Measurements from ENCODE around the gene SBF2.
"Not testable (repeated sequence)": the region's sequence is repeated elsewhere in the genome, so short reads cannot be mapped to it uniquely, and the experiment has no call there.

Gene SBF2

DNA sequence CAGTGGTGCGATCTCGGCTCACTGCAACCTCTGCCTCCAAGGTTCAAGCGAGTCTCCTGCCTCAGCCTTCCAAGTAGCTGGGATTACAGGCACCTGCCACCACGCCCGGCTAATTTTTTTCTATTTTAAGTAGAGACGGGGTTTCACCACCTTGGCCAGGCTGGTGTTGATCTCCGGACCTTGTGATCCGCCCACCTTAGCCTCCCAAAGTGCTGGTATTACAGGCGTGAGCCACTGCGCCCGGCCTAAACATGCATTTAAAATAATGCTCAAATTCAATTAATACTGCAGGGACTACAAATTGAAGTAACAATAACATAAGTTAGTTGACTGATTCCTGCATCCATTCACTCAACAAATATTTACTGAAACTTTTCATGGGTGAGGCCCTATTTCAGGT is 354.9 kb downstream of the SBF2 start:
- H3K14ac ChIP-seq (ENCODE audit: low read length) = not testable (repeated sequence)

DNA sequence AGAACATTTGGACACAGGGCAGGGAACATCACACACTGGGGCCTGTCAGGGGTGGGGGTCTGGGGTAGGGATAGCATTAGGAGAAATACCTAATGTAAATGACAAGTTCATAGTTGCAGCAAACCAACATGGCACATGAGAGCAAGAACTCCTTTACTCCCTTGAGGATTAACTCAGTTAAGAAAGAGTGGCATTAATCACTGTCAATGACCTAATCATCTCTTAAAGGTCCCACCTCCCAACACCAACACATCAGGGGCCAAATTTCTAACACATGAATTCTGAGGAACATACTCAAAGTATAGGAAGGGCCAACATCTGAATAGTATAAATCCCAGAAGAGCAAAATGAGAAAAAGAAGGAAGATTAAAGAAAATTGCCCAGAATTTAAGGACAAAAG is 357.3 kb downstream of the SBF2 start:
- Histone ChIP-seq H3K27me3 (ENCODE audit: control insufficient read depth in 3 of 3, insufficient read depth in 3 of 3, low read depth in 1 of 3, low read length in 3 of 3) (no peaks in the 10 kb centered on the region), H3K27ac (replicated peaks; ENCODE audit: low read length) (no peak overlapping the region), H2BK5ac (ENCODE audit: low read length) (no peak overlapping the region), H4K8ac (ENCODE audit: low read depth, low read length) (no peak overlapping the region), H3K23ac (ENCODE audit: low read depth, low read length, poor library complexity) (no peak overlapping the region), H3K18ac (ENCODE audit: low read length) (no peak overlapping the region), H4K91ac (ENCODE audit: low read depth, low read length, poor library complexity) (no peak overlapping the region), H3K4me3 (ENCODE audit: low read length in 2 of 2) (no peak overlapping the region), H3K4me1 (ENCODE audit: control insufficient read depth in 2 of 2, insufficient read depth in 1 of 2, low read depth in 1 of 2, low read length in 2 of 2) (no peaks in the 10 kb centered on the region), H3K4ac (ENCODE audit: low read length) (no peak overlapping the region), H2AFZ (ENCODE audit: low read length) (no peak overlapping the region), H2BK120ac (ENCODE audit: low read depth, low read length) (no peak overlapping the region), H2AK5ac (ENCODE audit: low read depth, low read length) (no peak overlapping the region), H3K9ac (ENCODE audit: low read depth, low read length, poor library complexity) (no peak overlapping the region), H2BK15ac (ENCODE audit: low read length) (no peak overlapping the region), H3K9me3 (replicated peaks in 1 of 2; ENCODE audit: control insufficient read depth in 2 of 2, insufficient read depth in 1 of 2, low read depth in 1 of 2, low read length in 2 of 2) (no peaks in the 10 kb centered on the region), H3K4me2 (ENCODE audit: insufficient read depth, low read length, poor library complexity, severe bottlenecking) (no peak overlapping the region), H3K36me3 (replicated peaks in 1 of 2; ENCODE audit: control insufficient read depth in 2 of 2, insufficient read depth in 2 of 2, low read length in 2 of 2) (no peaks in the 10 kb centered on the region), H3K14ac (ENCODE audit: low read length) (no peak overlapping the region), H2BK12ac (ENCODE audit: low read length) (no peak overlapping the region), H3K79me1 (ENCODE audit: low read depth, low read length) (no peaks in the 10 kb centered on the region)
- DNase-seq (ENCODE audit: low spot score) = no peak

More for the DNA sequence above, 354.9 kb downstream of the SBF2 start:
- H3K4me1 ChIP-seq (ENCODE audit: control insufficient read depth in 2 of 2, insufficient read depth in 1 of 2, low read depth in 1 of 2, low read length in 2 of 2); DNase-seq (ENCODE audit: low spot score); H4K8ac ChIP-seq (ENCODE audit: low read depth, low read length); H2BK15ac ChIP-seq (ENCODE audit: low read length); H3K27ac ChIP-seq (replicated peaks; ENCODE audit: low read length); H2BK12ac ChIP-seq (ENCODE audit: low read length); H3K36me3 ChIP-seq (replicated peaks in 1 of 2; ENCODE audit: control insufficient read depth in 2 of 2, insufficient read depth in 2 of 2, low read length in 2 of 2); H3K4ac ChIP-seq (ENCODE audit: low read length); H4K91ac ChIP-seq (ENCODE audit: low read depth, low read length, poor library complexity); H3K4me3 ChIP-seq (ENCODE audit: low read length in 2 of 2); H3K23ac ChIP-seq (ENCODE audit: low read depth, low read length, poor library complexity); H3K9ac ChIP-seq (ENCODE audit: low read depth, low read length, poor library complexity); H2AFZ ChIP-seq (ENCODE audit: low read length); H3K4me2 ChIP-seq (ENCODE audit: insufficient read depth, low read length, poor library complexity, severe bottlenecking); H3K79me1 ChIP-seq (ENCODE audit: low read depth, low read length); H3K27me3 ChIP-seq (ENCODE audit: control insufficient read depth in 3 of 3, insufficient read depth in 3 of 3, low read depth in 1 of 3, low read length in 3 of 3); H3K9me3 ChIP-seq (replicated peaks in 1 of 2; ENCODE audit: control insufficient read depth in 2 of 2, insufficient read depth in 1 of 2, low read depth in 1 of 2, low read length in 2 of 2); H2BK5ac ChIP-seq (ENCODE audit: low read length); H2BK120ac ChIP-seq (ENCODE audit: low read depth, low read length); H3K18ac ChIP-seq (ENCODE audit: low read length); H2AK5ac ChIP-seq (ENCODE audit: low read depth, low read length): not testable (repeated sequence)
- WGBS, 2 donors (ENCODE audit: extremely low coverage in 2 of 2, insufficient read length in 2 of 2, insufficient replicate concordance in 1 of 2) = no CpG with 5 or more reads among the region's 11 CpGs

DNA sequence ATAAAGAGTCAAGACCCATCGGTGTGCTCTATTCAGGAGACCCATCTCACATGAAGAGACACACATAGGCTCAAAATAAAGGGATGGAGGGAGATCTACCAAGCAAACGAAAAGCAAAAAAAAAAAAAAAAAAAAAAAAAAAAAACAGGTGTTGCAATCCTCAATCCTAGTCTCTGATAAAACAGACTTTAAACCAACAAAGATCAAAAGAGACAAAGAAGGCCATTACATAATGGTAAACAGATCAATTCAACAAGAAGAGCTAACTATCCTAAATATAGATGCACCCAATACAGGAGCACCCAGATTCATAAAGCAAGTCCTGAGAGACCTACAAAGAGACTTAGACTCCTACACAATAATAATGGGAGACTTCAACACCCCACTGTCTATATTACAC is 361.2 kb downstream of the SBF2 start:
- not testable (repeated sequence) for H2BK12ac ChIP-seq (ENCODE audit: low read length); H4K8ac ChIP-seq (ENCODE audit: low read depth, low read length); H3K9me3 ChIP-seq (replicated peaks in 1 of 2; ENCODE audit: control insufficient read depth in 2 of 2, insufficient read depth in 1 of 2, low read depth in 1 of 2, low read length in 2 of 2); H3K23ac ChIP-seq (ENCODE audit: low read depth, low read length, poor library complexity); H3K18ac ChIP-seq (ENCODE audit: low read length); H3K79me1 ChIP-seq (ENCODE audit: low read depth, low read length); H4K91ac ChIP-seq (ENCODE audit: low read depth, low read length, poor library complexity); H2AK5ac ChIP-seq (ENCODE audit: low read depth, low read length); DNase-seq (ENCODE audit: low spot score); H3K4me1 ChIP-seq (ENCODE audit: control insufficient read depth in 2 of 2, insufficient read depth in 1 of 2, low read depth in 1 of 2, low read length in 2 of 2); H3K27ac ChIP-seq (replicated peaks; ENCODE audit: low read length); H2AFZ ChIP-seq (ENCODE audit: low read length); H3K4me2 ChIP-seq (ENCODE audit: insufficient read depth, low read length, poor library complexity, severe bottlenecking); H2BK15ac ChIP-seq (ENCODE audit: low read length); H3K36me3 ChIP-seq (replicated peaks in 1 of 2; ENCODE audit: control insufficient read depth in 2 of 2, insufficient read depth in 2 of 2, low read length in 2 of 2); H3K14ac ChIP-seq (ENCODE audit: low read length); H3K4me3 ChIP-seq (ENCODE audit: low read length in 2 of 2); H3K4ac ChIP-seq (ENCODE audit: low read length); H3K27me3 ChIP-seq (ENCODE audit: control insufficient read depth in 3 of 3, insufficient read depth in 3 of 3, low read depth in 1 of 3, low read length in 3 of 3); H3K9ac ChIP-seq (ENCODE audit: low read depth, low read length, poor library complexity); H2BK5ac ChIP-seq (ENCODE audit: low read length); H2BK120ac ChIP-seq (ENCODE audit: low read depth, low read length)
- no CpG with 5 or more reads among the region's 2 CpGs for WGBS, 2 donors (ENCODE audit: extremely low coverage in 2 of 2, insufficient read length in 2 of 2, insufficient replicate concordance in 1 of 2)

DNA sequence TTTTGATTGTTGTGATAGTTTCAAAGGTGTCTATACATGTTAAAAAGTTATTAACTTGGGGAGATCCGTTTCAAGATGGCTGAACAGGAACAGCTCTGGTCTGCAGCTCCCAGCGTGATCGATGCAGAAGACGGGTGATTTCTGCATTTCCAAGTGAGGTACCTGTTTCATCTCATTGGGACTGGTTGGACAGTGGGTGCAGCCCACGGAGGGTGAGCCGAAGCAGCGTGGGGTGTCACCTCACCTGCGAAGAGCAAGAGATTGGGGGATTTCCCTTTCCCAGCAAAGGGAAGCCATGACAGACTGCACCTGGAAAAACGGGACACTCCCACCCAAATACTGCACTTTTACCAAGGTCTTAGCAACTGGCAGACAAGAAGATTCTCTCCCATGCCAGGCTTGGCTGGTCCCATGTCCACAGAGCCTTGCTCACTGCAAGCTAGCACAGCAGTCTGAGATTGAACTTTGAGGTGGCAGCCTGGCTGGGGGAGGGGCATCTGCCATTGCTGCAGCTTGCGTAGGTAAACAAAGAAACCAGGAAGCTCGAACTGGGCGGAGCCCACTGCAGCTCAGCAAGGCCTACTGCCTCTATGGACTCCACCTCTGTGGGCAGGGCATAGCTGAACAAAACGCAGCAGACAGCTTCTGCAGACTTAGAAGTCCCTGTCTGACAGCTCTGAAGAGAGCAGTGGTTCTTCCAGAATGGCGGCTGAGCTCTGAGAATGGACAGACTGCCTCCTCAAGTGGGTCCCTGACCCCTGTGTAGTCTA is 363.3 kb downstream of the SBF2 start:
- H4K8ac ChIP-seq (ENCODE audit: low read depth, low read length); H3K36me3 ChIP-seq (replicated peaks in 1 of 2; ENCODE audit: control insufficient read depth in 2 of 2, insufficient read depth in 2 of 2, low read length in 2 of 2); H3K23ac ChIP-seq (ENCODE audit: low read depth, low read length, poor library complexity); H3K4me2 ChIP-seq (ENCODE audit: insufficient read depth, low read length, poor library complexity, severe bottlenecking); H3K4ac ChIP-seq (ENCODE audit: low read length); H2BK5ac ChIP-seq (ENCODE audit: low read length); H2BK12ac ChIP-seq (ENCODE audit: low read length); H3K18ac ChIP-seq (ENCODE audit: low read length); H3K9me3 ChIP-seq (replicated peaks in 1 of 2; ENCODE audit: control insufficient read depth in 2 of 2, insufficient read depth in 1 of 2, low read depth in 1 of 2, low read length in 2 of 2); H2BK120ac ChIP-seq (ENCODE audit: low read depth, low read length); H3K4me1 ChIP-seq (ENCODE audit: control insufficient read depth in 2 of 2, insufficient read depth in 1 of 2, low read depth in 1 of 2, low read length in 2 of 2); H2BK15ac ChIP-seq (ENCODE audit: low read length); H3K4me3 ChIP-seq (ENCODE audit: low read length in 2 of 2); H3K79me1 ChIP-seq (ENCODE audit: low read depth, low read length); H2AK5ac ChIP-seq (ENCODE audit: low read depth, low read length); H3K14ac ChIP-seq (ENCODE audit: low read length); DNase-seq (ENCODE audit: low spot score); H2AFZ ChIP-seq (ENCODE audit: low read length); H4K91ac ChIP-seq (ENCODE audit: low read depth, low read length, poor library complexity); H3K27ac ChIP-seq (replicated peaks; ENCODE audit: low read length); H3K27me3 ChIP-seq (ENCODE audit: control insufficient read depth in 3 of 3, insufficient read depth in 3 of 3, low read depth in 1 of 3, low read length in 3 of 3); H3K9ac ChIP-seq (ENCODE audit: low read depth, low read length, poor library complexity): not testable (repeated sequence)
- no CpG with 5 or more reads among the region's 14 CpGs for WGBS, 2 donors (ENCODE audit: extremely low coverage in 2 of 2, insufficient read length in 2 of 2, insufficient replicate concordance in 1 of 2)
